SK-N-SH (cell line): ENCODE results near the gene PROSER3. TPM values are rescaled to one million over a fixed set of nuclear protein-coding genes. Genes with fewer than 3 reads are reported as not detected.

Experiments
- CTCF ChIA-PET: fragments of 300-600, 350-600 bp; formaldehyde crosslinking; extraction: SDS; loops from one replicate; lab custom pipeline; 2021; lab: Yijun Ruan, JAX
- POLR2A ChIA-PET: fragments of 350-600 bp; sonication (Branson Sonifier 250); formaldehyde crosslinking; extraction: SDS; loops from one replicate; lab custom pipeline; 2020; ENCODE audit warnings: antibody characterized with exemption, inconsistent platforms; lab: Yijun Ruan, JAX
- DNase-seq: peaks from one replicate; pipeline ENCODE4 v3.0.0; 2012
- H2AFZ ChIP-seq: fragments of 200-600 bp; sonication (generic); 2 replicates; pipeline ENCODE4 v1.8.1; 2016; ENCODE audit warnings: antibody characterized with exemption, mild to moderate bottlenecking, low read depth
- H3F3A ChIP-seq: fragments of 200-600 bp; sonication (generic); replicated peaks from 2 replicates; pipeline ENCODE3; 2016; ENCODE audit warnings: antibody characterized with exemption, mild to moderate bottlenecking; ENCODE audit not compliant: insufficient read depth
- H3K27ac ChIP-seq, 2 experiments: fragments of 200-500 bp in 1 of 2; fragments of 200-600 bp in 1 of 2; sonication (Bioruptor generic) in 1 of 2; sonication (generic), shearing (Covaris generic) in 1 of 2; 2 replicates each; pipeline versions ENCODE4 v1.5.1 to v1.6.1; 2014 to 2016; ENCODE audit warnings: low read depth in 2 of 2, inconsistent platforms in 1 of 2, low read length in 1 of 2, mild to moderate bottlenecking in 1 of 2, mixed read lengths in 1 of 2
- H3K27me3 ChIP-seq: fragments of 200-600 bp; sonication (generic), shearing (Covaris generic); 2 replicates; pipeline ENCODE4 v1.6.1; 2016; ENCODE audit warnings: mixed run types; ENCODE audit not compliant: insufficient read depth
- H3K36me3 ChIP-seq, 2 experiments: fragments of 200-500 bp in 1 of 2; fragments of 200-600 bp in 1 of 2; sonication (Bioruptor generic) in 1 of 2; sonication (generic) in 1 of 2; replicated peaks in 1 of 2; 2 replicates each; pipeline versions ENCODE3 to v1.5.1; 2014 to 2016; ENCODE audit warnings: low read length in 1 of 2, mild to moderate bottlenecking in 1 of 2; ENCODE audit not compliant: insufficient read depth in 2 of 2, control insufficient read depth in 1 of 2
- H3K4me1 ChIP-seq, 2 experiments: fragments of 200-500 bp in 1 of 2; fragments of 200-600 bp in 1 of 2; sonication (Bioruptor generic) in 1 of 2; sonication (generic), shearing (Covaris generic) in 1 of 2; 2 replicates each; pipeline versions ENCODE4 v1.5.1 to v1.6.1; 2014 to 2016; ENCODE audit warnings: low read depth in 1 of 2, low read length in 1 of 2, mixed run types in 1 of 2; ENCODE audit not compliant: insufficient read depth in 2 of 2, control insufficient read depth in 1 of 2
- H3K4me2 ChIP-seq: fragments of 200-600 bp; sonication (generic), shearing (Covaris generic); 2 replicates; pipeline ENCODE4 v1.6.1; 2017; ENCODE audit warnings: mixed run types
- H3K4me3 ChIP-seq, 2 experiments: fragments of 200-500 bp in 1 of 2; fragments of 200-600 bp in 1 of 2; sonication (Bioruptor generic) in 1 of 2; sonication (generic), shearing (Covaris generic) in 1 of 2; 2 replicates each; pipeline versions ENCODE4 v1.5.1 to v1.8.1; 2014 to 2016; ENCODE audit warnings: low read depth in 2 of 2, inconsistent platforms in 1 of 2, low read length in 1 of 2, mild to moderate bottlenecking in 1 of 2, mixed read lengths in 1 of 2, moderate library complexity in 1 of 2
- H3K79me2 ChIP-seq: fragments of 200-600 bp; sonication (generic); 2 replicates; pipeline ENCODE4 v1.8.1; 2017; ENCODE audit warnings: mild to moderate bottlenecking; ENCODE audit not compliant: insufficient read depth
- H3K9ac ChIP-seq: fragments of 200-600 bp; sonication (generic); 2 replicates; pipeline ENCODE4 v1.6.1; 2017; ENCODE audit warnings: mixed run types
- H3K9me2 ChIP-seq: fragments of 200-600 bp; sonication (generic); 2 replicates; pipeline ENCODE4 v1.6.1; 2017; ENCODE audit warnings: mixed run types
- H3K9me3 ChIP-seq: fragments of 200-600 bp; sonication (generic); 2 replicates; pipeline ENCODE4 v1.6.1; 2017; ENCODE audit warnings: mixed run types, mild to moderate bottlenecking, moderate library complexity
- H4K20me1 ChIP-seq: fragments of 200-600 bp; sonication (generic); 2 replicates; pipeline ENCODE4 v1.6.1; 2017; ENCODE audit warnings: mild to moderate bottlenecking, mixed run types; ENCODE audit not compliant: insufficient read depth
- CHD2 ChIP-seq: fragments of 150-350 bp; IDR thresholded peaks from 2 replicates; pipeline ENCODE4 v1.6.1; 2018; ENCODE audit warnings: low read length; ENCODE audit not compliant: partially characterized antibody
- EP300 ChIP-seq, 2 experiments: IDR thresholded peaks; 2 replicates each; pipeline versions ENCODE4 v1.4.0 to v1.6.1; 2012; ENCODE audit warnings: borderline replicate concordance in 1 of 2, low read depth in 1 of 2, low read length in 1 of 2
- FOSL2 ChIP-seq: IDR thresholded peaks from 2 replicates; pipeline ENCODE4 v1.4.0; 2012; ENCODE audit warnings: low read depth, mild to moderate bottlenecking, moderate library complexity, borderline replicate concordance
- FOXJ3 ChIP-seq: sonication (generic); formaldehyde crosslinking; IDR thresholded peaks from 2 replicates; pipeline ENCODE4 v1.5.1; 2020; ENCODE audit warnings: mild to moderate bottlenecking, missing genetic modification reagents
- GATA2 ChIP-seq: sonication (generic); formaldehyde crosslinking; IDR thresholded peaks from 2 replicates; pipeline ENCODE4 v1.5.0; 2020; ENCODE audit warnings: mild to moderate bottlenecking, missing genetic modification reagents
- MEF2A ChIP-seq: IDR thresholded peaks from 2 replicates; pipeline ENCODE4 v1.4.0; 2012; ENCODE audit warnings: low read depth, borderline replicate concordance
- MXI1 ChIP-seq: IDR thresholded peaks from 2 replicates; pipeline ENCODE4 v1.6.1; 2012; ENCODE audit warnings: mild to moderate bottlenecking, low read depth, low read length, improper control_type of control experiment
- NFIC ChIP-seq: IDR thresholded peaks from 2 replicates; pipeline ENCODE4 v1.4.0; 2012; ENCODE audit warnings: borderline replicate concordance
- RAD21 ChIP-seq: IDR thresholded peaks from 2 replicates; pipeline ENCODE4 v1.6.1; 2012; ENCODE audit warnings: mild to moderate bottlenecking, low read length
- RXRA ChIP-seq: IDR thresholded peaks from 2 replicates; pipeline ENCODE4 v1.4.0; 2012; ENCODE audit warnings: low read depth, mild to moderate bottlenecking, borderline replicate concordance
- SMC3 ChIP-seq: IDR thresholded peaks from 2 replicates; pipeline ENCODE4 v1.6.1; 2012; ENCODE audit warnings: low read depth, low read length, improper control_type of control experiment
- TAF1 ChIP-seq: IDR thresholded peaks from 2 replicates; pipeline ENCODE4 v1.6.1; 2012; ENCODE audit warnings: low read depth, mild to moderate bottlenecking, low read length, moderate library complexity, borderline replicate concordance
- TEAD4 ChIP-seq: IDR thresholded peaks from 2 replicates; pipeline ENCODE4 v1.4.0; 2012; ENCODE audit warnings: mild to moderate bottlenecking, borderline replicate concordance; ENCODE audit not compliant: insufficient read depth
- YY1 ChIP-seq: IDR thresholded peaks from 2 replicates; pipeline ENCODE4 v1.4.0; 2012; ENCODE audit warnings: low read depth, mild to moderate bottlenecking
- WGBS: methylation state at CpG from one replicate; pipeline ENCODE4 v1.1.6; 2017; ENCODE audit warnings: low lambda C conversion rate; 5-methylcytosine and 5-hydroxymethylcytosine counted together
- polyA plus RNA-seq, 3 experiments: library from polyadenylated mRNA; depleted of rRNA; stranded (reverse); fragments of >200 nt; gene quantifications; 2 replicates each; pipeline ENCODE4 v1.2.3, GENCODE V29; 2012
- TF ChIP-seq, protein P1 (sequence below): fragments of 150-350 bp; IDR thresholded peaks from 2 replicates; pipeline ENCODE4 v1.6.1; 2016; ENCODE audit warnings: mild to moderate bottlenecking, low read depth, low read length
- TF ChIP-seq, protein P2 (sequence below): fragments of 200-600 bp; sonication (generic); IDR thresholded peaks from 2 replicates; pipeline ENCODE4 v1.6.1; 2017; ENCODE audit warnings: antibody characterized with exemption, mild to moderate bottlenecking, moderate library complexity
- TF ChIP-seq, protein P3 (sequence below): IDR thresholded peaks from 2 replicates; pipeline ENCODE4 v1.4.0; 2012; ENCODE audit warnings: low read depth, borderline replicate concordance
- TF ChIP-seq, protein P4 (sequence below): IDR thresholded peaks from 2 replicates; pipeline ENCODE4 v1.4.0; 2012; ENCODE audit warnings: low read depth, borderline replicate concordance

Gene PROSER3
- polyA plus RNA-seq, 1 of the 3 experiments (the other 2 are of a cell fraction), result 12.5 TPM

DNA sequence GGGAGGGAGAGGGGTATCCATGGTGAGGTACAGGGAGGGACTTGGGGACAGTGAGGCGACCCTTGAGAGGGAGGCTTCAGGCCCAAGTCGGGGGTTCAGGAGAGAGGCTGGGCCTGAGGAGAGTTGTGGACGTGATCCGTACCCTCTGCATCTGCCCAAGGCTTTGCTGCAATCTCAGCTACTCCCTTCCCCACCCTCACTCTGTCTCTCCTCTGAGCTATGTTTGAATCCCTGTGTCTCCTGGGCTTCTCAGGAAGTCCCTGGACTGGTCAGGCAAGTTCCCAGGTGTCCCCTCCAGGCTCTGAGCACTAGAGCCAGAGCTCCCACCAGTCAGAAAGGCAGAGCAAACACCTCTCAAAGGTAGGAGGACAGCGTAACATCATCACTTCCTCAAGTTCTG, 7.8 kb upstream of the PROSER3 start:
- no peaks in the 10 kb centered on the region for H3K27me3 ChIP-seq

DNA sequence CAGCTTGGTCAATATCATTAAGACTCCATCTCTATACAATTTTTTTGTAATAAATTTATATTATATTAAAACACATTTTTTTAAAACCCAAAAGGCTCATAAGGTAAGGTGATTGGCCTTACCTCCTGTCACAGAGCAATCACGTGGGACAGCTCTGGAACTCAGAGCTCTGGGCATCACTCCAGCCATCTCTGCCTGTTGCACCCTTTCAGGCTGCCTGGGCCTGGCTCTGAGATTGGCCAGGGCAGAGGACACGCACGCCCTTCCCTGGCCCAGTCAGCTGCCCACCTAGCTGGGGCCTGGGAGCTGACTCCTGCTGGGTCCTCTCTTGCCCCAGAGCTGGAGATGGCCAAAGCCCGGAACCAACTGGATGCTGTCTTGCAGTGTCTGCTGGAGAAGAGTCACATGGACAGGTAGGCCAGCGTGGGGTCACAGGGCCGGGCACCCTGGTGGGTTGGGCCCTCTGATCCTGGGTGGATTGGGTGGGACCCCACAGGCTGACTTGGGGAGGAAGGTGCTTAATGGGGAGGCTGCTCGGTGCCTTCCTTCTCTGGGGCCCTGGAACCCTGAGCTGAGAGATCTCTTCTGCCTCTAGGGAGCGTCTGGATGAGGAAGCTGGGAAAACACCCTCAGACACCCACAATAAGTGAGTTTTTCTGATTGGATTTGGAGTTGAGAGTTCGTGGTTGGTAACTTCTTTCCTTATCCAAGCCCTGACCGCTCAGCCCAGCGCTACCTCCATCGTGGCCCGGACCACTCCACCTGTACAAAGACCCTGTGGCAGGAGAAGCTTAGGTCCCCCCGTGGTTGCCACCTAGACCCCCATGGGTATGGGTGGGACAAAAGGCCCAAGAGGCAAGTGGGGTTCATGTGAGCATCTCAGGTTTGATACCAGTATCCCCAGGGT, 5.9 kb upstream of the PROSER3 start:
- Histone ChIP-seq H3K27me3 (no peaks in the 10 kb centered on the region), H3K4me2 (no peak overlapping the region), H3K27ac (no peak overlapping the region), H3K4me1 (peaks cover 9 to 11% of the 10 kb centered on the region in 2 experiments; a peak in 3 of 4 replicates), H3K36me3 (peaks cover 11 to 32% of the 10 kb centered on the region in 2 experiments), H3K9me3 (no peaks in the 10 kb centered on the region), H3K9me2 (no peaks in the 10 kb centered on the region), H4K20me1 (no peaks in the 10 kb centered on the region), H3K4me3 (no peak overlapping the region), H3F3A (peaks cover 11% of the 10 kb centered on the region), H3K9ac (no peak overlapping the region), H3K79me2 (peaks cover 35% of the 10 kb centered on the region), H2AFZ (no peak overlapping the region)
- no peak for DNase-seq
- WGBS, result 95% methylated on average over 12 of the region's 14 CpGs
- ChIA-PET CTCF (interaction anchor here (1.8 kb wide), 1 partner anchor 68 kb away, joined by 6 read pairs; no protein-coding TSS in a partner anchor), POLR2A (no interaction called here)
- TF ChIP-seq TAF1 (no peak), NFIC (no peak), TEAD4 (no peak), MXI1 (no peak), FOSL2 (no peak), RAD21 (no peak), SMC3 (no peak), YY1 (no peak), MEF2A (no peak), CHD2 (no peak), RXRA (no peak), GATA2 (CRISPR knock-in tag) (no peak)
- TF ChIP-seq, protein P1, sequence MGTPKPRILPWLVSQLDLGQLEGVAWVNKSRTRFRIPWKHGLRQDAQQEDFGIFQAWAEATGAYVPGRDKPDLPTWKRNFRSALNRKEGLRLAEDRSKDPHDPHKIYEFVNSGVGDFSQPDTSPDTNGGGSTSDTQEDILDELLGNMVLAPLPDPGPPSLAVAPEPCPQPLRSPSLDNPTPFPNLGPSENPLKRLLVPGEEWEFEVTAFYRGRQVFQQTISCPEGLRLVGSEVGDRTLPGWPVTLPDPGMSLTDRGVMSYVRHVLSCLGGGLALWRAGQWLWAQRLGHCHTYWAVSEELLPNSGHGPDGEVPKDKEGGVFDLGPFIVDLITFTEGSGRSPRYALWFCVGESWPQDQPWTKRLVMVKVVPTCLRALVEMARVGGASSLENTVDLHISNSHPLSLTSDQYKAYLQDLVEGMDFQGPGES, result no peak
- TF ChIP-seq, protein P2, sequence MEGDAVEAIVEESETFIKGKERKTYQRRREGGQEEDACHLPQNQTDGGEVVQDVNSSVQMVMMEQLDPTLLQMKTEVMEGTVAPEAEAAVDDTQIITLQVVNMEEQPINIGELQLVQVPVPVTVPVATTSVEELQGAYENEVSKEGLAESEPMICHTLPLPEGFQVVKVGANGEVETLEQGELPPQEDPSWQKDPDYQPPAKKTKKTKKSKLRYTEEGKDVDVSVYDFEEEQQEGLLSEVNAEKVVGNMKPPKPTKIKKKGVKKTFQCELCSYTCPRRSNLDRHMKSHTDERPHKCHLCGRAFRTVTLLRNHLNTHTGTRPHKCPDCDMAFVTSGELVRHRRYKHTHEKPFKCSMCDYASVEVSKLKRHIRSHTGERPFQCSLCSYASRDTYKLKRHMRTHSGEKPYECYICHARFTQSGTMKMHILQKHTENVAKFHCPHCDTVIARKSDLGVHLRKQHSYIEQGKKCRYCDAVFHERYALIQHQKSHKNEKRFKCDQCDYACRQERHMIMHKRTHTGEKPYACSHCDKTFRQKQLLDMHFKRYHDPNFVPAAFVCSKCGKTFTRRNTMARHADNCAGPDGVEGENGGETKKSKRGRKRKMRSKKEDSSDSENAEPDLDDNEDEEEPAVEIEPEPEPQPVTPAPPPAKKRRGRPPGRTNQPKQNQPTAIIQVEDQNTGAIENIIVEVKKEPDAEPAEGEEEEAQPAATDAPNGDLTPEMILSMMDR, result no peak
- TF ChIP-seq, protein P3, sequence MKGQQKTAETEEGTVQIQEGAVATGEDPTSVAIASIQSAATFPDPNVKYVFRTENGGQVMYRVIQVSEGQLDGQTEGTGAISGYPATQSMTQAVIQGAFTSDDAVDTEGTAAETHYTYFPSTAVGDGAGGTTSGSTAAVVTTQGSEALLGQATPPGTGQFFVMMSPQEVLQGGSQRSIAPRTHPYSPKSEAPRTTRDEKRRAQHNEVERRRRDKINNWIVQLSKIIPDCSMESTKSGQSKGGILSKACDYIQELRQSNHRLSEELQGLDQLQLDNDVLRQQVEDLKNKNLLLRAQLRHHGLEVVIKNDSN, result no peak

More for the DNA sequence above, 7.8 kb upstream of the PROSER3 start:
- peaks cover 11 to 30% of the 10 kb centered on the region in 2 experiments for H3K36me3 ChIP-seq
- TF ChIP-seq TEAD4, result no peak
- no peak for TF ChIP-seq SMC3
- TF ChIP-seq, protein P4, sequence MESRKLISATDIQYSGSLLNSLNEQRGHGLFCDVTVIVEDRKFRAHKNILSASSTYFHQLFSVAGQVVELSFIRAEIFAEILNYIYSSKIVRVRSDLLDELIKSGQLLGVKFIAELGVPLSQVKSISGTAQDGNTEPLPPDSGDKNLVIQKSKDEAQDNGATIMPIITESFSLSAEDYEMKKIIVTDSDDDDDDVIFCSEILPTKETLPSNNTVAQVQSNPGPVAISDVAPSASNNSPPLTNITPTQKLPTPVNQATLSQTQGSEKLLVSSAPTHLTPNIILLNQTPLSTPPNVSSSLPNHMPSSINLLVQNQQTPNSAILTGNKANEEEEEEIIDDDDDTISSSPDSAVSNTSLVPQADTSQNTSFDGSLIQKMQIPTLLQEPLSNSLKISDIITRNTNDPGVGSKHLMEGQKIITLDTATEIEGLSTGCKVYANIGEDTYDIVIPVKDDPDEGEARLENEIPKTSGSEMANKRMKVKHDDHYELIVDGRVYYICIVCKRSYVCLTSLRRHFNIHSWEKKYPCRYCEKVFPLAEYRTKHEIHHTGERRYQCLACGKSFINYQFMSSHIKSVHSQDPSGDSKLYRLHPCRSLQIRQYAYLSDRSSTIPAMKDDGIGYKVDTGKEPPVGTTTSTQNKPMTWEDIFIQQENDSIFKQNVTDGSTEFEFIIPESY, result no peak
- TF ChIP-seq EP300 (IDR thresholded peaks at IDR 0.05; ENCODE audit: borderline replicate concordance in 1 of 2, low read depth in 1 of 2, low read length in 1 of 2), result no peak
- no peak for TF ChIP-seq FOXJ3 (CRISPR knock-in tag)
- no peaks in the 10 kb centered on the region for H3K9me3 ChIP-seq
- DNase-seq, result no peak
- peaks cover 51% of the 10 kb centered on the region for H3K79me2 ChIP-seq
- ChIA-PET POLR2A (no interaction called here), CTCF (no interaction called here)
- H2AFZ ChIP-seq, result no peak overlapping the region
- H3K9ac ChIP-seq, result no peak overlapping the region
- H3K27ac ChIP-seq, result no peak overlapping the region
- no peak overlapping the region; a peak in 1 of 4 replicates for H3K4me3 ChIP-seq
- H4K20me1 ChIP-seq, result no peaks in the 10 kb centered on the region
- 79% methylated on average over 5 of the region's 5 CpGs for WGBS
- no peaks in the 10 kb centered on the region for H3K9me2 ChIP-seq
- H3F3A ChIP-seq, result peaks cover 10% of the 10 kb centered on the region
- H3K4me2 ChIP-seq, result peak overlapping the region; percentile 99; the same call in 1 of the 2 replicates
- H3K4me1 ChIP-seq, result peaks cover 9 to 14% of the 10 kb centered on the region in 2 experiments; a peak in 2 of 4 replicates
